Ishikawa (cell line): Measurements from ENCODE around the gene ATP1B3.

Experiments
- CEBPB ChIP-seq: IDR thresholded peaks from 2 replicates; pipeline ENCODE4 v1.6.1; 2012
- CREB1 ChIP-seq: IDR thresholded peaks from 2 replicates; pipeline ENCODE4 v1.6.1; 2012; ENCODE audit warnings: low read depth
- EGR1 ChIP-seq: IDR thresholded peaks from 2 replicates; pipeline ENCODE4 v1.6.1; 2012
- EP300 ChIP-seq: IDR thresholded peaks from 2 replicates; pipeline ENCODE4 v1.6.1; 2012; ENCODE audit warnings: borderline replicate concordance
- FOXM1 ChIP-seq: IDR thresholded peaks from 2 replicates; pipeline ENCODE4 v1.6.1; 2012; ENCODE audit warnings: low read depth, borderline replicate concordance
- MAX ChIP-seq: IDR thresholded peaks from 2 replicates; pipeline ENCODE4 v1.6.1; 2012
- NFIC ChIP-seq: IDR thresholded peaks from 2 replicates; pipeline ENCODE4 v1.6.1; 2012
- RAD21 ChIP-seq: IDR thresholded peaks from 2 replicates; pipeline ENCODE4 v1.6.1; 2012; ENCODE audit warnings: low read depth
- TAF1 ChIP-seq: IDR thresholded peaks from 2 replicates; pipeline ENCODE4 v1.6.1; 2012; ENCODE audit warnings: low read depth, mild to moderate bottlenecking
- TCF12 ChIP-seq: IDR thresholded peaks from 2 replicates; pipeline ENCODE4 v1.6.1; 2012; ENCODE audit warnings: low read depth
- TEAD4 ChIP-seq: IDR thresholded peaks from 2 replicates; pipeline ENCODE4 v1.6.1; 2012
- YY1 ChIP-seq: IDR thresholded peaks from 2 replicates; pipeline ENCODE4 v1.6.1; 2012; ENCODE audit warnings: low read depth
- ZBTB7A ChIP-seq: IDR thresholded peaks from 2 replicates; pipeline ENCODE4 v1.6.1; 2012; ENCODE audit warnings: low read depth
- TF ChIP-seq, protein P1 (sequence below): IDR thresholded peaks from 2 replicates; pipeline ENCODE4 v1.6.1; 2012
- TF ChIP-seq, protein P2 (sequence below): IDR thresholded peaks from 2 replicates; pipeline ENCODE4 v1.6.1; 2012; ENCODE audit warnings: low read depth, mild to moderate bottlenecking

The ATP1B3 gene

DNA sequence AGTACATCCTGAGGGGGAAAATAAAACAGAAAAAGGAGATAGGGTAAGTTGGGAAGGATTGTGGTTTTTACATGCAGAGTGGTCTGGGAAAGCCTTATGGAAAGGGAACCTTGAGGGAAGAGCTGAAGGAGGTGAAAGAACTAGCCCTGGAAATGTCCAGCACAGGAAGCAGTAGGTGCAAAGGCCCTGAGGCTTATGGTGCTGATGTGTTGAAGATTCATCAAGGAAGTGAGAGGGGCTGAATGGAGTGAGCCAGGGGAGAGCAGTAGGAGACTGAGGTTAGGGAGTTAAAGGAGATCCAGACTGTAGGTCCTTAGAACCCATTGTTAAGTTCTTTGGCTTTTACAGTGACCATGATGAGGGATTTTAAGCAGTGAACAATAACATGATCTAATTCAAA, 33.0 kb downstream of the ATP1B3 start:
- TF ChIP-seq RAD21 (no peak), YY1 (no peak), TEAD4 (no peak), CREB1 (no peak), NFIC (no peak), CEBPB (no peak), EP300 (no peak), MAX (no peak), TCF12 (no peak), EGR1 (no peak), FOXM1 (no peak), ZBTB7A (no peak), TAF1 (no peak)
- TF ChIP-seq, protein P1, sequence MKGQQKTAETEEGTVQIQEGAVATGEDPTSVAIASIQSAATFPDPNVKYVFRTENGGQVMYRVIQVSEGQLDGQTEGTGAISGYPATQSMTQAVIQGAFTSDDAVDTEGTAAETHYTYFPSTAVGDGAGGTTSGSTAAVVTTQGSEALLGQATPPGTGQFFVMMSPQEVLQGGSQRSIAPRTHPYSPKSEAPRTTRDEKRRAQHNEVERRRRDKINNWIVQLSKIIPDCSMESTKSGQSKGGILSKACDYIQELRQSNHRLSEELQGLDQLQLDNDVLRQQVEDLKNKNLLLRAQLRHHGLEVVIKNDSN = no peak
- TF ChIP-seq, protein P2, sequence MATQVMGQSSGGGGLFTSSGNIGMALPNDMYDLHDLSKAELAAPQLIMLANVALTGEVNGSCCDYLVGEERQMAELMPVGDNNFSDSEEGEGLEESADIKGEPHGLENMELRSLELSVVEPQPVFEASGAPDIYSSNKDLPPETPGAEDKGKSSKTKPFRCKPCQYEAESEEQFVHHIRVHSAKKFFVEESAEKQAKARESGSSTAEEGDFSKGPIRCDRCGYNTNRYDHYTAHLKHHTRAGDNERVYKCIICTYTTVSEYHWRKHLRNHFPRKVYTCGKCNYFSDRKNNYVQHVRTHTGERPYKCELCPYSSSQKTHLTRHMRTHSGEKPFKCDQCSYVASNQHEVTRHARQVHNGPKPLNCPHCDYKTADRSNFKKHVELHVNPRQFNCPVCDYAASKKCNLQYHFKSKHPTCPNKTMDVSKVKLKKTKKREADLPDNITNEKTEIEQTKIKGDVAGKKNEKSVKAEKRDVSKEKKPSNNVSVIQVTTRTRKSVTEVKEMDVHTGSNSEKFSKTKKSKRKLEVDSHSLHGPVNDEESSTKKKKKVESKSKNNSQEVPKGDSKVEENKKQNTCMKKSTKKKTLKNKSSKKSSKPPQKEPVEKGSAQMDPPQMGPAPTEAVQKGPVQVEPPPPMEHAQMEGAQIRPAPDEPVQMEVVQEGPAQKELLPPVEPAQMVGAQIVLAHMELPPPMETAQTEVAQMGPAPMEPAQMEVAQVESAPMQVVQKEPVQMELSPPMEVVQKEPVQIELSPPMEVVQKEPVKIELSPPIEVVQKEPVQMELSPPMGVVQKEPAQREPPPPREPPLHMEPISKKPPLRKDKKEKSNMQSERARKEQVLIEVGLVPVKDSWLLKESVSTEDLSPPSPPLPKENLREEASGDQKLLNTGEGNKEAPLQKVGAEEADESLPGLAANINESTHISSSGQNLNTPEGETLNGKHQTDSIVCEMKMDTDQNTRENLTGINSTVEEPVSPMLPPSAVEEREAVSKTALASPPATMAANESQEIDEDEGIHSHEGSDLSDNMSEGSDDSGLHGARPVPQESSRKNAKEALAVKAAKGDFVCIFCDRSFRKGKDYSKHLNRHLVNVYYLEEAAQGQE = no peak

GRCh38 chr3:141913150-141913811, 36.8 kb downstream of the ATP1B3 start:
- TF ChIP-seq NFIC (no peak), TEAD4 (no peak), CREB1 (no peak), EGR1 (no peak), EP300 (no peak), FOXM1 (no peak), RAD21 (peak; percentile 78), YY1 (no peak), MAX (no peak), TCF12 (no peak), ZBTB7A (no peak), TAF1 (no peak)
- TF ChIP-seq, protein P2 = no peak
- TF ChIP-seq, protein P1 = peak; percentile 9; the same call in 1 of the 2 replicates

GRCh38 chr3:141914311-141914710, 37.9 kb downstream of the ATP1B3 start:
- TF ChIP-seq ZBTB7A (no peak), EGR1 (no peak), MAX (no peak), CEBPB (no peak), TEAD4 (no peak), TAF1 (no peak), RAD21 (no peak), FOXM1 (no peak), EP300 (no peak), TCF12 (no peak), NFIC (no peak), CREB1 (no peak), YY1 (no peak)
- TF ChIP-seq, protein P2 = no peak
- TF ChIP-seq, protein P1 = no peak

DNA sequence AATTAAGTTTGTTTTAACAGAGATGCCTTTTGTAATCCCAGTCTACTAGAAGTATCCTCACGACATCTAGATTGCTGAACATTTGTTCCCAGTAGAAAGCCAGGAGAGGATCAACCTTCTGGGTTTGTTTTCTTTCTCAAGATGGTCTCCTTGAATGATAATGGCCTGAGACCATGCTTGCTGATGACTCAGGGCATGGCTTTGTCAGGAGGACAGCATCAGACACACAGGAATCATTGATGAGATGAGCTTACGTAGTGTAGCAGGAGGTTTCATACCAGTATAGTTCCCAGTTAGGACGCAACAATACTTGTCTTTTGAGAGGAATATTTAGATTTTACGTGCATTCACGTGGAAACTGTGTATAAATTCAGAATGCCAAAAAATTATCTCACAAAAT, 38.6 kb downstream of the ATP1B3 start:
- TF ChIP-seq EP300 (no peak), TCF12 (no peak), NFIC (no peak), TEAD4 (no peak), TAF1 (no peak), RAD21 (no peak), YY1 (no peak), FOXM1 (no peak), CEBPB (no peak), ZBTB7A (no peak), MAX (no peak), EGR1 (no peak), CREB1 (no peak)
- TF ChIP-seq, protein P2 = no peak
- TF ChIP-seq, protein P1 = no peak
